Endothelial cell of umbilical vein (primary cell): ENCODE measurements around the gene SLC2A14. TPM values are rescaled to one million over a fixed set of nuclear protein-coding genes. Genes with fewer than 3 reads are reported as not detected.
"Not testable (repeated sequence)": the region's sequence is repeated elsewhere in the genome, so short reads cannot be mapped to it uniquely, and the experiment has no call there.

Experiments used
- BruUV-seq: library from RNA; stranded (reverse); fragments of 400-500 nt; replicated peaks from 2 replicates; lab custom pipeline; 2021; lab: Mats Ljungman, UMichigan
- CTCF ChIA-PET: fragments of 300-600, 350-600 bp; sonication (Branson Sonifier 250); formaldehyde crosslinking; loops from one replicate; lab custom pipeline; 2021; ENCODE audit warnings: antibody characterized with exemption, inconsistent platforms; lab: Charles Lee
- POLR2A ChIA-PET: fragments of 300-600, 350-600 bp; sonication (Branson Sonifier 250); formaldehyde crosslinking; loops from one replicate; lab custom pipeline; 2021; ENCODE audit warnings: antibody characterized with exemption, inconsistent platforms; lab: Charles Lee
- DNase-seq: peaks from one replicate; pipeline ENCODE4 v3.0.0-alpha.2; 2011; ENCODE audit warnings: low read depth, low spot score
- FAIRE-seq: peaks from 2 replicates; lab custom pipeline; 2011; peaks lifted over from hg19 to GRCh38; lab: Jason Lieb, UNC
- H2AFZ ChIP-seq: 2 replicates; pipeline ENCODE4 v1.6.0; 2012; ENCODE audit warnings: low read depth, low read length, control low read depth, inconsistent platforms
- H3K27ac ChIP-seq: 2 replicates; pipeline ENCODE4 v1.5.1; 2011; ENCODE audit warnings: low read depth, mild to moderate bottlenecking, control low read depth, low read length, moderate library complexity; ENCODE audit not compliant: insufficient read depth
- H3K27me3 ChIP-seq, 2 experiments: 2 replicates each; pipeline versions ENCODE4 v1.6.0 to v1.6.1; 2011; ENCODE audit warnings: low read length in 2 of 2, mixed read lengths in 1 of 2; ENCODE audit not compliant: control insufficient read depth in 2 of 2, insufficient read depth in 2 of 2
- H3K36me3 ChIP-seq, 2 experiments: 2 replicates in 1 of 2; 3 replicates in 1 of 2; pipeline ENCODE4 v1.5.1; 2011; ENCODE audit warnings: low read length in 2 of 2, mild to moderate bottlenecking in 1 of 2, moderate library complexity in 1 of 2; ENCODE audit not compliant: control insufficient read depth in 2 of 2, insufficient read depth in 2 of 2; ENCODE audit errors: extremely low read depth in 1 of 2
- H3K4me1 ChIP-seq: 3 replicates; pipeline ENCODE4 v1.5.1; 2011; ENCODE audit warnings: mild to moderate bottlenecking, low read length; ENCODE audit not compliant: control insufficient read depth, insufficient read depth; ENCODE audit errors: extremely low read depth
- H3K4me2 ChIP-seq: 2 replicates; pipeline ENCODE4 v1.6.1; 2011; ENCODE audit warnings: low read length, control low read depth, mixed read lengths; ENCODE audit not compliant: insufficient read depth
- H3K4me3 ChIP-seq, 3 experiments: fragments of 200-600 bp in 1 of 3; sonication (generic), shearing (Covaris generic) in 1 of 3; replicated peaks in 1 of 3; 2 replicates each; pipeline ENCODE4 v1.5.1; 2011 to 2016; ENCODE audit warnings: control low read depth in 3 of 3, low read length in 3 of 3, mild to moderate bottlenecking in 2 of 3, inconsistent platforms in 1 of 3, low read depth in 1 of 3, moderate library complexity in 1 of 3; ENCODE audit not compliant: insufficient read depth in 1 of 3
- H3K79me2 ChIP-seq: 2 replicates; pipeline ENCODE4 v1.6.0; 2012; ENCODE audit warnings: low read length, inconsistent platforms; ENCODE audit not compliant: control insufficient read depth, insufficient read depth
- H3K9ac ChIP-seq: replicated peaks from 2 replicates; pipeline ENCODE3; 2011; ENCODE audit warnings: low read length, control low read depth; ENCODE audit not compliant: insufficient read depth; ENCODE audit errors: extremely low read depth
- H3K9me1 ChIP-seq: replicated peaks from 3 replicates; pipeline ENCODE4 v1.6.0; 2011; ENCODE audit warnings: mild to moderate bottlenecking, low read length; ENCODE audit not compliant: control insufficient read depth, insufficient read depth; ENCODE audit errors: extremely low read depth
- H3K9me3 ChIP-seq: replicated peaks from 2 replicates; pipeline ENCODE4 v1.5.1; 2012; ENCODE audit warnings: low read length, inconsistent platforms; ENCODE audit not compliant: control insufficient read depth, insufficient read depth
- H4K20me1 ChIP-seq: replicated peaks from 2 replicates; pipeline ENCODE3; 2011; ENCODE audit warnings: mild to moderate bottlenecking, low read length; ENCODE audit not compliant: control insufficient read depth, insufficient read depth; ENCODE audit errors: extremely low read depth
- dilution Hi-C: fragments of 300-500 bp; cut with MboI; formaldehyde crosslinking; loops from one replicate; pipeline ENCODE4 v1.15.0; 2019; ENCODE audit warnings: low sequenced_read_pairs; ENCODE audit not compliant: extremely low pct_ligation_motif_present
- intact Hi-C: fragments of 100-400 bp; cut with micrococcal nuclease; formaldehyde crosslinking; loops from one replicate; pipeline ENCODE4 v1.10.0; 2022
- polyA plus RNA-seq, 4 experiments: library from polyadenylated mRNA; depleted of rRNA in 3 of 4; stranded (reverse) in 3 of 4; unstranded in 1 of 4; fragments of >200 nt; gene quantifications; 2 replicates each; pipeline versions ENCODE4 v1.2.1 to v1.2.3, GENCODE V29; 2011 to 2012; ENCODE audit warnings: missing spikeins in 1 of 4
- total RNA-seq: library from RNA; stranded (reverse); gene quantifications from 2 replicates; pipeline ENCODE4 v1.2.3, GENCODE V29; 2021

The SLC2A14 gene
- total and polyA plus RNA-seq, 2 donors (not counting 3 experiments of a cell fraction or from before 2014, with no cell fraction given), result not detected

- H3K4me2 ChIP-seq, dilution Hi-C loops, POLR2A ChIA-PET, H3K27ac ChIP-seq, H3K27me3 ChIP-seq, H3K9me1 ChIP-seq, H3K79me2 ChIP-seq, BruUV-seq, H2AFZ ChIP-seq, H3K36me3 ChIP-seq, intact Hi-C loops, H3K4me3 ChIP-seq, H3K9me3 ChIP-seq, H4K20me1 ChIP-seq: not testable (repeated sequence)
- CTCF ChIA-PET, result interaction anchor here (2.5 kb wide), 1 partner anchor 14 kb away, joined by 11 read pairs; no protein-coding TSS in a partner anchor
- peaks cover 15% of the 10 kb centered on the region for H3K4me1 ChIP-seq
- peak; percentile 75 for FAIRE-seq
- DNase-seq, result peak; percentile 19
- peak overlapping the region; percentile 9 for H3K9ac ChIP-seq
These were observed 24.7 kb downstream of the SLC2A14 start for GRCh38 chr12:7848098-7848422.

- H3K36me3 ChIP-seq, H4K20me1 ChIP-seq, H3K27me3 ChIP-seq, H2AFZ ChIP-seq, FAIRE-seq, POLR2A ChIA-PET, H3K9ac ChIP-seq, H3K79me2 ChIP-seq, dilution Hi-C loops, H3K9me3 ChIP-seq, H3K4me2 ChIP-seq, H3K4me3 ChIP-seq, H3K9me1 ChIP-seq, intact Hi-C loops: not testable (repeated sequence)
- peaks cover 19% of the 10 kb centered on the region for H3K4me1 ChIP-seq
- DNase-seq, result peak; percentile 84
- H3K27ac ChIP-seq, result peak overlapping the region; percentile 38
- CTCF ChIA-PET, result interaction anchor here (1.0 to 2.5 kb wide), 3 partner anchors 13 to 86 kb away, joined by 3 to 11 read pairs (median 3); no protein-coding TSS in a partner anchor
- BruUV-seq, result TSS peak; percentile 21
These were observed 25.3 kb downstream of the SLC2A14 start for GRCh38 chr12:7847226-7848097.
